Uterus (tissue), 2 donors: ENCODE results near the gene RAPGEF6.

Experiments
- CTCF ChIP-seq, 4 experiments: fragments of 200-600 bp in 2 of 4; fragments of 450-650 bp in 2 of 4; sonication (generic) in 2 of 4; IDR thresholded peaks; one replicate each; pipeline ENCODE4 v1.5.1; 2016 to 2019; ENCODE audit warnings: antibody characterized with exemption in 4 of 4, mild to moderate bottlenecking in 2 of 4, moderate library complexity in 1 of 4
- POLR2A ChIP-seq, 2 donors: fragments of 450-650 bp; IDR thresholded peaks; one replicate each; pipeline ENCODE4 v1.6.1; 2016; ENCODE audit warnings: antibody characterized with exemption in 2 of 2, mild to moderate bottlenecking in 1 of 2, moderate library complexity in 1 of 2

GRCh38 chr5:131564229-131564652 lies 70.8 kb downstream of the RAPGEF6 start:
- TF ChIP-seq POLR2A (IDR thresholded peaks at IDR 0.05) (no peak), CTCF (IDR thresholded peaks at IDR 0.05) (no peak)
